Measurements from ENCODE around the gene WT1. TPM values are rescaled to one million over a fixed set of nuclear protein-coding genes. Genes with fewer than 3 reads are reported as not detected.

Gene WT1
- total and polyA plus RNA-seq, 2 of the 13 experiments (the other 11 are each of a cell fraction or from before 2014, with no cell fraction given) = 0.15 to 0.31 TPM

DNA sequence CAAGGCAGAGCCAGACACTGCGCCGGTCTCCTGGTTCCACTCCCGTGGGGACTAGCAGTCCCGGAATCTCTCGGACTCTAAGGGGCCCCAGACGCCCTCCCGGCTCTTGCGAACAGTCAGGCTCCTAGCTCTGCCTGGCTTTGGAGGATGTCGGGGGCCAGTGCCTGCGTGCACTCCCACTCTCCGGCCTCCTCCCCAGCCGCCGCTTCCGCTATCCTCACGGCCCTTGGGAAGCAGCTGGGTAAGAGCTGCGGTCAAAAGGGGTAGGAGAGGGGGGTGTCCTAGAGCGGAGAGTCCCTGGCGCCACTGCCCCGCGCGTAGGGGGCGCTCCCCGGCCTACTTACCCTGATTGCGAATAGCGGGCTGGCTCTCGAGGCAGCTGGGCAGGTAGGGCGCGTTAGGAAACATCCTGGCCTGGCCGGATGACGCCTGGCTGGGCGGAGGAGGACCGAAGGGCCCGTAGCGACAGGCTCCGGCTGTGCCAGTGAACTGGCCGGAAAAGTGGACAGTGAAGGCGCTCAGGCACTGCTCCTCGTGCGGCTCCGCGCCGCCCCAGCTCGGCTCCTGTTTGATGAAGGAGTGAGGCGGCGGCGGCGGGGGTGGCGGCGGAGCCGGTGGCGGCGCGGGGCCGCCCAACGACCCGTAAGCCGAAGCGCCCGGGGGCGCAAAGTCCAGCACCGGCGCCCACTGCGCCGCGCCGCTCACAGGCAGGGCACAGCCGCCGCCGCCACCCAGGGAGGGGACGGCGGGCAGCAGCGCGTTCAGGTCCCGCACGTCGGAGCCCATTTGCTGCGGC is 785 bp downstream of the WT1 start (continued):
- TF ChIP-seq ZFP1 (CRISPR knock-in tag; IDR thresholded peaks at IDR 0.05) (no peak), ZNF562 (CRISPR knock-in tag; IDR thresholded peaks at IDR 0.05; ENCODE audit: borderline replicate concordance) (no peak), TBL1XR1 (IDR thresholded peaks at IDR 0.05; ENCODE audit: borderline replicate concordance, low read length, partially characterized antibody) (no peak), SPEN (CRISPR knock-in tag; IDR thresholded peaks at IDR 0.05; ENCODE audit: low read depth) (no peak), FOXP4 (CRISPR knock-in tag; IDR thresholded peaks at IDR 0.05) (no peak), GATA4 (IDR thresholded peaks at IDR 0.05; ENCODE audit: borderline replicate concordance, low read depth) (no peak), AGO1 (IDR thresholded peaks at IDR 0.05; ENCODE audit: low read depth, low read length, poor library complexity, severe bottlenecking) (no peak), BRD4 (CRISPR knock-in tag; IDR thresholded peaks at IDR 0.05) (no peak), ZNF205 (CRISPR knock-in tag; IDR thresholded peaks at IDR 0.05) (no peak), ZNF670 (CRISPR knock-in tag; IDR thresholded peaks at IDR 0.05; ENCODE audit: borderline replicate concordance) (no peak), TFE3 (CRISPR knock-in tag; IDR thresholded peaks at IDR 0.05) (no peak), ZNF891 (CRISPR knock-in tag; IDR thresholded peaks at IDR 0.05) (0 out of 2 replicates have a peak, but pooled peaks have one; percentile 50), FOXK2 (IDR thresholded peaks at IDR 0.05) (no peak)
- TF ChIP-seq, protein P1, sequence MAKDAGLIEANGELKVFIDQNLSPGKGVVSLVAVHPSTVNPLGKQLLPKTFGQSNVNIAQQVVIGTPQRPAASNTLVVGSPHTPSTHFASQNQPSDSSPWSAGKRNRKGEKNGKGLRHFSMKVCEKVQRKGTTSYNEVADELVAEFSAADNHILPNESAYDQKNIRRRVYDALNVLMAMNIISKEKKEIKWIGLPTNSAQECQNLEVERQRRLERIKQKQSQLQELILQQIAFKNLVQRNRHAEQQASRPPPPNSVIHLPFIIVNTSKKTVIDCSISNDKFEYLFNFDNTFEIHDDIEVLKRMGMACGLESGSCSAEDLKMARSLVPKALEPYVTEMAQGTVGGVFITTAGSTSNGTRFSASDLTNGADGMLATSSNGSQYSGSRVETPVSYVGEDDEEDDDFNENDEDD (CRISPR knock-in tag; IDR thresholded peaks at IDR 0.05; ENCODE audit: borderline replicate concordance) = no peak
- TF ChIP-seq, protein P2, sequence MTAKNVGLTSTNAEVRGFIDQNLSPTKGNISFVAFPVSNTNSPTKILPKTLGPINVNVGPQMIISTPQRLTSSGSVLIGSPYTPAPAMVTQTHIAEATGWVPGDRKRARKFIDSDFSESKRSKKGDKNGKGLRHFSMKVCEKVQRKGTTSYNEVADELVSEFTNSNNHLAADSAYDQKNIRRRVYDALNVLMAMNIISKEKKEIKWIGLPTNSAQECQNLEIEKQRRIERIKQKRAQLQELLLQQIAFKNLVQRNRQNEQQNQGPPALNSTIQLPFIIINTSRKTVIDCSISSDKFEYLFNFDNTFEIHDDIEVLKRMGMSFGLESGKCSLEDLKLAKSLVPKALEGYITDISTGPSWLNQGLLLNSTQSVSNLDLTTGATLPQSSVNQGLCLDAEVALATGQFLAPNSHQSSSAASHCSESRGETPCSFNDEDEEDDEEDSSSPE (CRISPR knock-in tag; IDR thresholded peaks at IDR 0.05) = no peak

All from HepG2 (cell line).